Heart right ventricle (tissue), 16 donors: ENCODE measurements around the gene MIPEP. TPM values are rescaled to one million over a fixed set of nuclear protein-coding genes. Genes with fewer than 3 reads are reported as not detected.
A peak's percentile ranks its signal among the peaks of the same experiment; 100 is the strongest.

Experiments
- ATAC-seq, 8 donors: fragments of 200-7000 bp; cut with Tn5 transposase; one replicate each; pipeline ENCODE4 v1.9.1; 2020; ENCODE audit warnings: mild to moderate bottlenecking in 8 of 8, moderate library complexity in 8 of 8, moderate number of reproducible peaks in 1 of 8
- DNase-seq, 2 donors: peaks; one replicate each; pipeline ENCODE4 v3.0.0-alpha.2; 2020
- H3K27ac ChIP-seq, 10 donors: fragments of 200-600 bp; sonication (generic) in 2 of 10; one replicate each; pipeline versions ENCODE4 v1.5.0 to v1.8.0; 2020 to 2022; ENCODE audit warnings: mild to moderate bottlenecking in 3 of 10
- H3K27me3 ChIP-seq, 7 donors: fragments of 200-600 bp; one replicate each; pipeline ENCODE4 v1.8.0; 2021 to 2022; ENCODE audit warnings: mild to moderate bottlenecking in 2 of 7
- H3K36me3 ChIP-seq, 9 donors: fragments of 200-600 bp; sonication (generic) in 1 of 9; one replicate each; pipeline versions ENCODE4 v1.5.0 to v1.8.0; 2020 to 2022; ENCODE audit warnings: mild to moderate bottlenecking in 2 of 9
- H3K4me1 ChIP-seq, 9 donors: fragments of 200-600 bp; sonication (generic) in 1 of 9; one replicate each; pipeline versions ENCODE4 v1.5.0 to v1.8.0; 2020 to 2022; ENCODE audit warnings: mild to moderate bottlenecking in 4 of 9
- H3K4me3 ChIP-seq, 10 donors: fragments of 200-600 bp; sonication (generic) in 2 of 10; one replicate each; pipeline versions ENCODE4 v1.5.0 to v1.8.0; 2020 to 2022; ENCODE audit warnings: mild to moderate bottlenecking in 7 of 10, moderate library complexity in 2 of 10
- H3K9me3 ChIP-seq, 11 donors: fragments of 200-600 bp in 10 of 11; sonication (generic) in 2 of 11; one replicate each; pipeline versions ENCODE4 v1.5.0 to v1.8.0; 2013 to 2022; ENCODE audit warnings: mild to moderate bottlenecking in 2 of 11, control low read depth in 1 of 11, moderate library complexity in 1 of 11
- CTCF ChIP-seq, 9 donors: fragments of 200-600 bp; sonication (generic) in 2 of 9; IDR thresholded peaks; one replicate each; pipeline versions ENCODE4 v1.5.0 to v1.8.0; 2021 to 2022; ENCODE audit warnings: antibody characterized with exemption in 9 of 9, mild to moderate bottlenecking in 5 of 9, moderate library complexity in 1 of 9
- WGBS, 2 donors: extraction: QIAGEN DNeasy Blood & Tissue Kit; methylation state at CpG; one replicate each; pipeline ENCODE4 v1.1.7; 2013; ENCODE audit warnings: inconsistent platforms in 1 of 2; 5-methylcytosine and 5-hydroxymethylcytosine counted together
- intact Hi-C, 10 donors: fragments of 100-400 bp; cut with DNase I; formaldehyde crosslinking; loops; one replicate each; pipeline versions ENCODE4 v1.11.1 to v1.14.2; 2022
- polyA plus RNA-seq, 2 donors: library from polyadenylated mRNA; stranded (reverse); fragments of 200-250 nt; gene quantifications; one replicate each; pipeline ENCODE4 v1.2.3, GENCODE V29; 2013
- total RNA-seq, 10 donors: library from RNA; stranded (reverse); fragmentation: NEBNext Ultra II Directional in 3 of 10; extraction: Animal tissue kit (Norgen Biotek cat#: 25700) in 3 of 10; gene quantifications; one replicate each; pipeline versions ENCODE4 v1.2.1 to v1.2.4, GENCODE V29; 2021 to 2023
- donor health status: Arrhythmogenic right ventricular cardiomyopathy.
- donor health status: ischemic (EF 13 %, LVEDD 7.1; RV severe dilation, severe dysfunction).
- donor health status: healthy with polysubstance abuse.
- donor health status: DM: no; HTN: yes; CAD: no.
- donor health status: DM: no; HTN: no; CAD: no.
- donor health status: ischemic (EF 25% LVEDD 6.9; RV normal size, moderate dysfunction).
- donor health status: ischemic (EF 25% LVEDD 5.7; RV mildly dilated, moderate dysfunction).
- donor health status: healthy.
- donor health status: DM: yes; HTN: yes; CAD: no.
- donor health status: Ischemic cardiomyopathy.
- donor health status: ischemic (EF 35%, LVEDD 5.7; RV mildly dilated, moderate dysfunction).
- donor health status: nonischemic (EF 11% LVEDD 7.7; RV severe dilation, severe dysfunction).
- donor health status: DM: yes; HTN: yes; CAD: no.
- donor health status: PGD.
- donor health status: ischemic (EF 29% LVEDD 5.4; RV normal size, mild dysfunction).
- donor health status: nonischemic (EF 23%, LVEDD 6.1; RV moderate dilation, normal function).

The MIPEP gene
- total and polyA plus RNA-seq, 12 donors, result 23.4 to 83.4 (median 44.1) TPM

- no peak for TF ChIP-seq CTCF (IDR thresholded peaks at IDR 0.05)
- H3K27ac ChIP-seq, result no peak overlapping the region
- ATAC-seq (no peak), DNase-seq (no peak)
- intact Hi-C loops, result no loop called here
- H3K9me3 ChIP-seq, result peaks cover 0 to 22% (median 7%) of the 10 kb centered on the region in 11 donors
- WGBS, 2 donors, result 77 to 80% methylated on average over 4 of the region's 4 CpGs
- H3K4me1 ChIP-seq, result no peaks in the 10 kb centered on the region
- H3K4me3 ChIP-seq, result no peak overlapping the region
- H3K36me3 ChIP-seq, result no peaks in the 10 kb centered on the region
- H3K27me3 ChIP-seq, result no peaks in the 10 kb centered on the region
Observed at GRCh38 chr13:23683084-23683483, 206.1 kb downstream of the MIPEP start.

- no peak for DNase-seq
- Histone ChIP-seq H3K4me1 (no peaks in the 10 kb centered on the region), H3K36me3 (peaks cover 0 to 5% (median 0%) of the 10 kb centered on the region in 9 donors), H3K4me3 (no peak overlapping the region), H3K27me3 (no peaks in the 10 kb centered on the region), H3K27ac (no peak overlapping the region), H3K9me3 (peaks cover 0 to 22% (median 7%) of the 10 kb centered on the region in 11 donors)
- no peak for TF ChIP-seq CTCF (IDR thresholded peaks at IDR 0.05)
- intact Hi-C loops, result no loop called here
- WGBS, 2 donors, result 72 to 74% methylated on average over 10 of the region's 10 CpGs
- ATAC-seq, result peak in 1 of 8 donors; percentile 54
Observed at GRCh38 chr13:23680845-23681669, 208.1 kb downstream of the MIPEP start.

Other genes starting within 250 kb of the MIPEP start
- gene C1QTNF9B, start 8.1 kb upstream of the MIPEP start, total RNA-seq, result 1 to 10 TPM in 4 of 10 donors, under 1 TPM in 4, not detected in 2; 0.44 to 2.1 (median 1.1) TPM
- gene C1QTNF9B, start 8.1 kb upstream of the MIPEP start, polyA plus RNA-seq, result 1 to 10 TPM; 3.1 TPM